Stimulated activated CD8-positive, alpha-beta memory T cell treated with anti-CD3 and anti-CD28 coated beads, Interleukin-15, amount 100 ng/mL, for 48 hours (primary cell): ENCODE data around the gene IQSEC1.

Experiments
- DNase-seq, 2 donors: peaks; one replicate each; pipeline ENCODE4 v3.0.0-alpha.2; 2020; ENCODE audit warnings: low read depth in 2 of 2

The IQSEC1 gene

DNA sequence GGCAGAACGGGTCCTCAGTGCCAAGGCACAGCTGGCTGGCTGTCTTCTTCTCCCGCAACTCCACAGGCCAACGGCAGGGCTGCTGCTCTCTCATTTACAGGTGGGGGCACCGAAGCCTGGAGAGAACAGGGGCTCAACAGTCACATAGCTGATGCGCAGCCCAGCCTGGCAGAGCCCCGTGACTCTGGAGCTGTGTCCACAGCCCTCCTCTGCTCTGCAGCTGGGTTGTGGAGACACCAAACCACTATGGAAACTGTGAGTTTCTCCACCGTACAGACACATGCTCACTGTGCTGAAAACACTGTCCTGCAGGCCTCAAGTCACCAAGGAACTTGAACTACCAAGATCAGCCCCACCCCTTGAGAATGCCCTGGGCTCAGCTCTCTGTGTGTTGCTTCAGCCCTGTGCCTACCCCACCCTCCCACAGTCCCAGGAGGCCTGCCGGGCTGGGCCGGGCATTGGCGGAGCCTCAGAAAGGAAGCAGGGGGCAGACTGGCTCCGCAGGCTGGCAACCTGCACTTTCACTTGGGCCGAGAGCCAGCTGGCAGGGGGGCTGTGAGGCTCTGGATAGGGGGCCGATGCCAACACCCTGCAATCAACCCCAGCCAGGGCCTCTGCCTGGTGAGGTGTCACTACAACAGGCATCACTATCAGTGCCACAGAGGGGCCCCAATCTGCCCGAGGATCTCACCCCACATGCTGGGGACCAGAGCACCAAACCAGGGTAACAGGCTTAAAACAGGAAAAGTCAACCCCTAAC is 118.2 kb downstream of the IQSEC1 start:
- DNase-seq: peak in 1 of 2 donors; percentile 21

DNA sequence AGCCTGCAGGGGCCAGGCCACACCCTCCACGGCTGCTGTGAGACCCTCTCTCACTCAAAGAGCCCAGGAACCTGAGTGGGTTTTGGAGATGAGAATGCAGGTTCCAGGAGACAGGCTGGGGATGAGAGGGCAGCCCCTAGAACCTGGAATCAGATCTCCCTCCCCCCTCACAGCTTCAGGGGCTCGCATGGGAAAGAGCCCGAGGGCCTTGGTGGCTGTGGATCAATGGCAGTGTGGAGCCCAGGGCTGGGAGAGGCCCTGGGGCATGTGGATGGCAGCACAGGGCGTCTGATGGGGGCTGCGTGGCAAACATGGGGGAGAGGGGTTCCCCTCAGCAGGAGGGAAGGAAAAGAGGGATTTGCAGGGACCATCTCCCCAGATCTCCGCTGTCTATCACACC is 119.0 kb downstream of the IQSEC1 start:
- DNase-seq: no peak

DNA sequence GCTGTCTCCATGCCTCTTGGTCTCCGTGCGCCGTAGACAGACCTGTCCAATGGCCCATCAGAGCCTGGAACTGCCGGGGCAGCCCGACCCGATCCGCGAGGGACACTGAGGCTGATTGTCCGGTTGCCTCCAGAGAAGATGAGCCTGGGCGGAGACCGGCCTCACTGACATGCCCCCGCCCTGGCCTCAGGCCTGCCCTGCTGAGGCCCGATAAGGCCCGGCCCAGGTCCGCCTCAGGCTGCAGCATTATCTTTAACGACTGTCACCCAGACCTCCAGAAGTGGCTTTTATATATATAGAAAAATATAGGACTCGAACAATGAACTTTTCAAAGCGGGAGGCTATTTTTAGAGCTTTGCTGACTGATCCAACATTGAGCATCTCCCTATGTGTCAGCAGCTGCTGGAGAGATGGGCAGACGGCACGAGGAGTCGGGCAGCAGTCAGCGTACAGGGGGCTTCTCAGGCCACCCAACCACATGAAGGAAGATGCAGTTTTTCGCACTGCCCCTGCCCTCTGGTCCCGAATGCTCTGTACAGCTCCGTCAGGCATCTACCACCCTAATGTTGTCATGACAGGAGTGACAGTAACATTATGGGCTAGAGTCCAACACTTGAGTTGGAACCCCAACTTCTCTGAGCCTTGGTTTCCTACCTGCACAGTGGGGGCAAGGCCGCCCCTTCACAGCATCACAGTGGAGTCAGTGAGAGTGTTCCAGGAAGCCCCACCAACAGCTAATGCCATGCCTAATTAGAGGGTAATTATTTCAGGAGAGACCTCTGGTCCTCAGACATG is 119.8 kb downstream of the IQSEC1 start:
- DNase-seq: no peak

DNA sequence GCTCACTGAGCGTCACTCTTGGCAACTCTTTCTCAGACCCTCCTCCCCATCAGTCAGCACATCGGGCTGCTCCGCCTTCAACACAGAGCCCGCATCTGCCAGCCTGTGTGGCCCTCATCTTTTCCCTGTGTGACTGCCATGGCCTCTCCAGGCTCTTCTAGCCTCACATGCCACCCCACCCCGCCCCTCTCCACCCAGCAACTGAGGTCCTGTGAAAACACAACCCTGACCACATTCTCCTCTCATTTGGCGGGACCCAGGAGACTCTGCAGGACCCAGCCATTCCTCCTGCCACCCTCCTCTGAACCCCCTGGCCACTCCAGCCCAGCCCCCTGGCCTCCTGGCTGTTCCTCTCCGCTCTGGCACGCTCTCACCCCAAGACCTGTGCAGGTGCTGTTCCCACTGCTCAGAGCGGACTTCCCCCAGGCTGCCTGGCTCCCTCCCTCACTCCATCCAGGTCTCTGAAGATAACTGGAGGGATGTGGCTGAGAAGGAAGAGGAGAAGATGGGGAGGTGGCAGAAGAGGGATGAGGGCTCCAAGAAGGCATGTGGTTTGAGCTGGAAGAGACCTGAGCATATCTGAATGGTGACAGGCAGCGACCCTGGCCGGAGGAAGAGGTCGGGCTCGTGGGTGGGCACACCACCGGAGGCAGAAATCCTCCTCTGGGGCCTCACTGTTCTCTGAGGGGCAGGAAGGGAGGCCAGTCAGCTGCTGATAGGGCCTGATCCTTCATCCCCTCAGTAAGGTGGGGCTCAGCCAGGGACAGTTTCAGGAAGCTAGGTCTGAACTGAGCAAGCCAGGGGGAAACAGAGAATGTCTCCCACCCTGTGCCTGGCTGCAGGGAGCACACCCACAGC is 120.7 kb downstream of the IQSEC1 start:
- DNase-seq: no peak

DNA sequence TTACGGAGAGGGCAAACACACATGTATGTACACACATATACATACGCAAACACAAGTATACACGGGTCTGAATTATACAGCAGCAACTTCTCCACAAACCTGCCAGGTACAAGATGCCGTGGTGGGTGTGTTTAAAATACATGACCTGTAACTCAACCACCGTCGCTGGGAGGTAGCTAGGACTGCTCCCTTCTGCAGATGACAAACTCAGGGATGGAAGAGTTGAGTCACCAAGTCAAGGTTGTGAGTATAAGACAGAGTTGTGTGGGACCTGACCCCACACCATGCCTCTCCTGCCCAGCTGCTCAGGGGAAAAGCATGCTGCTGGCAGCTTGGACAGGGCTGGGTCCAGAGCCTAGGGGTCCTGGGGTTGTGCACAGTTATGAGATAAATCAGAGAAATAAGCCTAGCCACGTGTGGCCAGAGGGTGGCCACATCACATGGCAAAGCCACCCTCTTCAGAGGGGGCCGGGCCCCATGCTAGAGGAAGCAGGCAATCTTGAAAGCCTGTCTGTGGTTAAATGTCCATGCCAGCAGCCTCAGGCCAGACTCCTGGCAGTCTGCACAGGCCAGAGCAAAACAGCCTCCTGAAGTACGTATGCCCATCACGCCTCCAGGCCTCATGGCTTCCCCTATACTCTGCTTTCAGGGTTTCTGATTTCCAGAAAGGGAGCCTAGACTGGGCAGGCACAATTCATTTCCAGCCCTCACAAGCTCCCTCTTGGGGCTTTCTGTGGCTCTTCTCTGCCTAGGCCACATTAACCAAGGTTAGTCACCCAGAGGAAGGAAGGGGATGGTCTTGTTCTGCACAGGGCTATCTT is 124.1 kb downstream of the IQSEC1 start:
- DNase-seq: peak; percentile 38 to 46

DNA sequence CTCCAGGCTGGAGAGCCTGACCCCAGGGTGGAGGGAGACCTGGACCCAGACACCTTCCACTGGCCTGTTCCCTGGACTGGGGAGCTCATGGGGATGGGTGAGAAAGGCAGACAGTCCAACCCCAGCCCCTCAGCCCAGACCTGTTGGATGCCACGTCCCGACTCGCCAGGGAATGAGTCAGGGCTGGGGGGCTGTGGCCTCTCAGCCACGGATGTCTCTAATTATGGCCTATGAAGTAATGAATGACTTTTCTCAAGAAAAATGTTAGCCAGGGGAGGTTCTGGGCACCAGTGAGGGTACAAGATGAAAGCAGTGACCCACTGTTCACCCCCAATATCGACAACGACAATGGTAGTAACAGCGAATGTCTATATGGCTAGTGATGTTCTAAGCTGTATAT is 124.9 kb downstream of the IQSEC1 start:
- DNase-seq: no peak

DNA sequence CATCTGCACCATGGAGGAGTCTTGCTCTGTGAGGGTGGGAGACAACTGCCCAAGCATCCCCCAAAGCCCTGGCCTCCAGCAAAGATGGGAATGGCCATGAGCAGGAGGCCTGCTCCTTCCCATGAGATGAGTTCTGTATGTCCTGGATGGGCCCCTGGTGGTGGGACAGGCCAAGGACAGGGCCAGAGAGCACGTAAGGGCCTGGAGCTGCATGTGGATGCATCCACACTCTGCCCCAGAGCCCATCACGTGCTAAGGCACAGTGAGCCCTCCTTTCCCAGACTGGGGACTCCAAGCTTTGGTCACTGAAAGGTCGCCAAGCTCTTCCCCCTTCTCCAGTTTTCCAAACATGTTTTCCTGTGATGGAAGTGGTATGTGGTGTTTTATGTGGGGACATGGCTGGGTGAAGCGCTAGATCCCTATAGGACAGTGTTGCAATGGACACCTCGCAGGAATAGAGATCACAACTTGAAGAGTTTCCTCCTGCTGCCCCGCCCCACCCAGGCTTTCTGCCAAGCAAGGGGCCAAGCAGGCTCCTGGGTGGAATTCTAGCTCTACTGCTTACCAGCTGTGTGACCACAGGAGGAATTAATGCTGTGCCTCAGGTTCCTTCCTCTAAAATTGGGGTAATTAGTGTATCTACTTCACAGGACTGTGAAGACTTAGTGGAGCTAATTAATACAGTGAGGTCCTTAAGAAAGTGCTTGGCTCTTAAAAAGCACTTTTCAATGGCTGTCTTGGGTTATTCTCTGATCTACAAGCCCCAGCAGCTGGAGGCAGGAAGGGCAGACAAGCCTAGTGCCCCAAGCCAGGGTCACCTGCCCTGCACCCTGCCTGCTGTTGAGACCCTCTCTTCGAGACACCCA is 125.5 kb downstream of the IQSEC1 start:
- DNase-seq: no peak

DNA sequence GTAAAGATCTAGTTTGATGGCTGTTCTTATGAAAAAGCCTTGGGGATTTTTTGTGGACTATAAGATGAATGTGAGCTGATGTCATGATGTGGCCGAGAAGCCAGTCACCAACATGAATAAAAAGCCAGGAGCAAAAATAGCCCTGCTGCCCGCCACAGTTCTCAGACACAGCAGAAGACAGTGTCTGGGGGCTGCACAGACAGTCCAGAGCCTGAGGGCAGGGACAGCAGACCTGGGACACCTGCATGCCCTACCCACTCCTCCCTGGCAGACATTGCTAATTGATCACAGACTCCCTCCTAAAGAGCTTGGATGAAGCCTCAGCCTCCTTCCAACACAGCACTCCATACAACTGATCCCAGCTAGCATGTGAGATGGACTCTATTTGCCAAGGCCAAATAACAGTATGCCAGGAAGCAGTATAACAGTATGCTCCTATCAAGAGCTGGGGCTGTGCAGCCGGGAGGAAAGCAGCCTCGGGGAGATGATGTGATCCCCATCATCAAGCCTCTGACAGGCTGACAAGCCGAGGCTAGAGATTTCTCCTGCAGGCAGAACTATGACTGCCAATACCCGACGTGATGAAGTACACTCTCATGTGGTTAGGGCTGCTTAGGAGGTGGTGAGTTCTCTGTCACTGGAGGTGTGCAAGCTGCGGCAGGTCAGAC is 126.4 kb downstream of the IQSEC1 start:
- no peak for DNase-seq

DNA sequence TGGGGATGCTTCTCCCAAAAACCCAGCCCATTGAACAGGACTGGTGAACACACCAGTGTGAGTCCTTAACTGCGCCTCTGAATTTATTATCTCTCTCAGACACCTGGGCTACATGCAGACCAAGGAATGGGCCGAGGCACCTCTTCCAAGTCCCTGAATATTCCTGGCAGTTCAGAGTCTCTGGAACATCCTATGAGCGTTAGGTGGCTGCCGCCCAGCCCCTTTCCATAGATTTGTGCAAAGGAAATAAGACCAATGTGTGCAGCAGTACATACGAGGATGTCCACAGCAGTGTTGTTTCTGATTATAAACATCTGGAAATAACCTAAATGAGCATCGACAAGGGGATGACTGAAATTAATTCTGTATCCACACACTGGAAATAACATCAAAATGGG is 127.0 kb downstream of the IQSEC1 start:
- no peak for DNase-seq

DNA sequence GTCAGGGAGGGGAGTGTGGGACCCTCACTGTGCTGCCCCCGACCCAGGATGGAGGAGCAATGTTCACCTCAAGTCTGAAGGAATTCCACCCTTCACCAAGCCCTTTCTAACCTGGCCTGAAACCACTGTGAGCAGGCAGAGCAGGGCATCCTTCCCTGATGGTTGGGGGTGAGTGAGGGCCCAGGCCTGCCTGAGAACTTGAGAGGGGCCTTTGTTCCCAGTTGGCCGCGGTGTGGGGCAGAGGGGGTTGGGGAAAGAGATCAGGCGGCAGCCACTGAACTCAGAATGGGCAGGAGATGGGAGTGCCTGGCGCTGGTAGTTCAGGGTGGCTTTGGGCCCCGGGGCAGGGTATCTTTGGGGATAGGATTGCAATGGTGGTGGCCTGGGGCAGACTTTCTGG is 128.4 kb downstream of the IQSEC1 start:
- no peak for DNase-seq

DNA sequence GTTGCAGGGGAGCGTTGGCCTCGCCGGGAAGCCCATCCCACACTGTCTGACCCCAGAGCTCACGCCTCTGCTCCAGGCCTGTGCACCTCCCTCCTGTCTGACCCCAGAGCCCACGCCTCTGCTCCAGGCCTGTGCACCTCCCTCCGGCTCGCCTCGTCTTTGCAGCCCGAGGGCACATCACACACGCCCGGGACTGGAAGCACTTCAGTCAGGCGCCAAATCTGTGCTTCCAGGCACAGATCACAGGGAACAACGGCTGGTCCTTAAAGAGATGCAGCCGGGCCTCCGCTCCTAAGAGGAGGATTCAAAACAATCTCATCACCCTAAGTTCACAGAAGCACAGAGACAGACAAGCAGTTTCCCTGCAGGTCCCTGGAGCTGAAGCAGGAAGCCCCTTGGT is 128.8 kb downstream of the IQSEC1 start:
- no peak for DNase-seq

DNA sequence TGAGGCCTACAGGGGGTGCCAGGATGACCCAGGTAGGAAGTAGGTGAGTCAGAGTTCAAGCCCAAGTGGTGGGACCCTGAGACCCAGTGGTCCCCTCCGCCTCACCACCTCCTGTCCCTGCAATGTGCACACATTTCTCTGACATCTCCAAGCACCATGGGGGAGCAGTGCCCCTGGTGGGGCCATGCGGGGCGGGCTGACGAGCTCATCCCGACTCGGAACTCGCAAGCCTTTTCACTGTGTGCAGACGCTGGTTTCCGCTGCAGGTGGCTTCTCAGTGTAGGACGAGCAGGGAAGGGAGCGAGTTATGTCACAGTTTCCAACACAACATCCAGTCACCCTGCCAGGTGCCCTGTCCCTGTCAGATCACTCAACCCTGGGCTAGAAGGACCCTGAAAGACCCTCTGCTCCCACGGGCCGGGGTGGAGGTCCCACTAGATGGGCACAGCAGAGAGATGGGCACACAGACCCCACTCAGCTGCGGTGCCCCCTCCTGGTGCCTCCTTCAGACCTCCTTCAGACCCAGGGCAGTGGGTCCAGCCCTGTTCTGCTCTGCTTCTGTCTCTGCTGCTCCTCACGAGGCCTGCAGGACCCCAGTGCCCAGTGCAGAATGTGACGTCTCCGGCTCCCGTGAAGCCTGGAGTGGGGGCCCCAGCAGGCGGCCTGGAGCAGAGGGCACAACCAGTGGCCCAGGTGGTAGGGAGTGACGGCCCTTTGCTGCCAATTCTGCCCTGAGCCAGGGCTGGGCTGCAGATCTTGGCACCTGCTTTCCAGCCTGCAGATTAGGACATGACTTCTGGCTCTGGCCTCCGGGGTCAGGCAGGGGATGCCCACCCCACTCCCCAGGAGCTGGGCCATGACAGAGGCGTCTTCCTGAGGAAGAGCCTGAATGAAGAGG is 129.9 kb downstream of the IQSEC1 start:
- no peak for DNase-seq

DNA sequence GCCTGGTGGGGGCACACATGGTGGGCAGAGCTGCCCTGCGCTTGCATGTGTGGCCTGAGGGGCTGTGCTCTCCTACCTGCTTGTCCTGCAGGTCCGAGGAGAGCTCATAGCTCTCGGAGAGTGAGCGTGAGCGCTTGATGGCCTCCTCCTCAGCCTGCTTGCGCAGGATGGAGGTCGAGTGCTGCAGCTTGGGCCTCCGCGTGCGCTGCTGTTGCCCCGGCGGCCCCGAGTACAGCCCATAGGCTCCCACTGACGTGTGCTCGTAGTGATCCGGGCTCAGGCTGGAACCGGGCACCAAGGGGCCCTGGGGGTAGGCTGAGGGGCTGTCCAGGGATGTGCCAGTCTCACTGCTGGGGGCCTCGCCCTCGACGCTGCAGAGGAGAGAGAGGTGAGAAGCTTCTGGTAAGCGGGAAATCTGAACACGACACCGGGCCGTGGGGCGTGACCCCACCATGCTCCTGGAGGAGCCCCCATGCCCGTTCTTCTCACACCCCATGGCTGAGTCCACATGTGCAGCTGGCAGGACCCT is 131.7 kb downstream of the IQSEC1 start:
- no peak for DNase-seq

DNA sequence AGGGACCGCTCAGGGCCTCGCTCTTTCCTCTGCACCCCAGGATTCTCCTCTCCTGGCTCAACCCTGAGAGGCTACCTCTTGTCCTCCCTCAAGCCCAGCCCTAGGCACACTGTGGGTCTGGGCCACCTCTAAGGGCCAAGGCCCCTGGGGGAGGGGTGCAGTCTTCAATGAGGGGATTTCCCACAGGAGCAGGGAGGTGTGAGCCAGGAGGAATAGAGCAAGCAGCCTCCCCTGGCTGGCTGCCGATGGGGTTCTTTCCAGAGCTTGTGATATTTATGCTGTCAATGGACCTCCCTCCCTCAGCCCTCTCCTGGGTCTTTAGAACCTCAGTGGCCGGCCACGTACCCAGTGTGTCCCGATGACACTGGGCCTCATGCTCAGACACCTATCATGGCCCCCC is 132.4 kb downstream of the IQSEC1 start:
- no peak for DNase-seq

DNA sequence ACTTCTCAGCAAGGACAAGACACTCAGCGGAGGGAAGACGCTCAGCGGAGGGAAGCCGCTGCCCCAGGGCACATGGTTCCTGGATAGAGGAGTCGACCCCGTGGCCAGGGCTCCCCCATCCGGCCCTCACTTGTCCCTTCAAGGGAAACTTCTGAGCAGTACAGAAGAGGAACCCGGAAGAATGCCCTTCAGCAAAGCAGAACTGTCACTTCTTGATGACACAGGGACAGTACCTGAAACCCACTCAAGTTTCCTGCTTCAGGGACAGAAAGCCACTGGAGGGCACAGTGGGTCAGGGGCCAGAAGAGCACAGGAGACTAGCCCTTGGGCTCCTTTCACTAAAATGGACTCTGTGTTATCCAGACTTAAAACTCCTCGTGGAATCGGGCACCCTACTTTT is 134.1 kb downstream of the IQSEC1 start:
- no peak for DNase-seq

DNA sequence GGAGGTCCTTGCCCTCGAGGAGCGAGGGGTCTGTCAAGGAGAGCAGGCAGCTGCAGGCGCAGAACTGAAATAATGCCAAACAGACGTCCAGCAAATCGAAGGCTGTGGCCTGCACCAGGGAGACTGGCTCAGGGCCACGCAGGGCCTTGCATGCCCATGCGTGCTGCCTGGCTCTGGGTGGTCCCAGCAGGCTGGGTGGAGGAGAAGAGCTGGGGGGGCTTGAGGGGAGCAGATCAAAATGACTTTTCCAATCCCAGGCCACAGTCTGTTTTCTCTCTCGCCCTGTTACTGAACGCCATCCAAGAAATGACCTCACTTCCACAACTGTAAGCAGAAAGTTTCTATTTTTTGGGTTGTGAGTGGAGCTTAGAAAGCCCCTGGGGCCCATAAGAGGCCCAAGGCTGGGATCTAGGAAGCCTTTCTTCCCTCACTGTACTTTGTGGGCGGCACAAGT is 134.9 kb downstream of the IQSEC1 start:
- no peak for DNase-seq

DNA sequence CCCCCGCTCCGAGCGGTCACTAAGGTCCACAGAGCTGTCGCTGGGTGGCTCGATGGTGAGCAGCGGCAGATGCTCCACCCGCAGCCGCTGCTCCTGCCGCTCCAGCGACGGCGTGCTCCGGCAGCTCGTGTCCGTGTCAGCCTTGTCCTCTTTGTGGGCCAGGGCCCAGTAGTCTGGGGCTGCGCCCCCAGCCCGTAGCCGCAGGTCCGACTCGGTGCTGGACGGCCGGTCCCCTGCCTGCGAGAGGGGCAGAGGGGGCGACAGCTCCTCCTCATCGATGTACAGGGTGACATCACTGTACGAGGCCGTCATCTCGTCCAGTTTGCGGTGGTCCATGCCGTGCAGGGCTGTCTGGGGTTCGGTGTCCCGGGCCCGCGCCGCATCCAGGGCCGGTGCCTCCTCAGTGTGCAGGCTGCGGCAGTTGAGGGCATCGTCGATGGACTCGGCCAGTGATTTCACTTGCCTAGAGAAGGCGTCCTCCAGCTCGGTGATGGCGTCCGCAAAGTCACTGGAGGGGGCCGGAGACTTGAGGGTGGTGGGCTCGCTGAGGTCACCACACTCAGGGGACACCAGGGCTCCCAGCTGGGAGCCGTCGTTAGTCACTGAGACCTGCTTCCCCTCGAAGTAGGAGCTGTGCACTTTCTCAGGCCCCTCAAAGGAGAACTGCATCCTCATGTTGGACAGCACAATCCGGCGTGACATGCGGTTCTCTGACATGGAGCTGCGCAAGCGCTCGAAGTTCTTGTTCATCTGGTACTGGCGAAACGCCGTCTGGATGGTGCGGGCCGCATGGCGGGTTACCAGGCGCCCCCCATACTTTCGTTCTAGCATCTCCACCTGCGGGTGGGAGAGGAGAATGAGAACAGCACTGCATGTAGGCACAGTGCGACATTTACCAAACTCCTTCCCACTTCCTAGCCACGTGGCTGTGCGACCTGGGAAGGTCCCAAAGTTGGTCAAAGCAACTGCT is 137.1 kb downstream of the IQSEC1 start:
- no peak for DNase-seq
